H9 (cell line): Measurements from ENCODE around the gene AMELX. TPM values are rescaled to one million over a fixed set of nuclear protein-coding genes. Genes with fewer than 3 reads are reported as not detected.

Source experiments
- DNase-seq: peaks from one replicate; pipeline ENCODE4 v3.0.0-alpha.2; 2017
- H2AFZ ChIP-seq: one replicate; pipeline ENCODE4 v1.6.1; 2013; ENCODE audit warnings: mild to moderate bottlenecking, low read length, control low read depth, moderate library complexity
- H2AK5ac ChIP-seq: 2 replicates; pipeline ENCODE4 v1.6.1; 2013; ENCODE audit warnings: low read length, control low read depth, mixed read lengths; ENCODE audit not compliant: insufficient read length
- H2BK120ac ChIP-seq: one replicate; pipeline ENCODE4 v1.6.1; 2013; ENCODE audit warnings: low read depth, mild to moderate bottlenecking, low read length, control low read depth, inconsistent platforms; ENCODE audit not compliant: poor library complexity, severe bottlenecking
- H2BK12ac ChIP-seq: 2 replicates; pipeline ENCODE4 v1.6.1; 2013; ENCODE audit warnings: low read length, control low read depth, mixed read lengths, low read depth; ENCODE audit not compliant: insufficient read length
- H2BK15ac ChIP-seq: 2 replicates; pipeline ENCODE4 v1.6.1; 2013; ENCODE audit warnings: low read depth, low read length, control low read depth
- H2BK20ac ChIP-seq: one replicate; pipeline ENCODE4 v1.6.1; 2013; ENCODE audit warnings: low read depth, mild to moderate bottlenecking, low read length, control low read depth, inconsistent platforms; ENCODE audit not compliant: poor library complexity, severe bottlenecking
- H2BK5ac ChIP-seq: 2 replicates; pipeline ENCODE4 v1.6.1; 2013; ENCODE audit warnings: low read length, control low read depth, mixed read lengths; ENCODE audit not compliant: insufficient read length
- H3K14ac ChIP-seq: 2 replicates; pipeline ENCODE4 v1.6.1; 2013; ENCODE audit warnings: low read length, control low read depth; ENCODE audit not compliant: insufficient read depth
- H3K18ac ChIP-seq: 2 replicates; pipeline ENCODE4 v1.6.1; 2013; ENCODE audit warnings: low read depth, mild to moderate bottlenecking, mixed read lengths, low read length, control low read depth; ENCODE audit not compliant: insufficient read length
- H3K23ac ChIP-seq: 2 replicates; pipeline ENCODE4 v1.6.1; 2013; ENCODE audit warnings: low read length, control low read depth, mixed read lengths, low read depth; ENCODE audit not compliant: insufficient read length
- H3K23me2 ChIP-seq: 2 replicates; pipeline ENCODE4 v1.6.1; 2013; ENCODE audit warnings: low read depth, mild to moderate bottlenecking, mixed read lengths, low read length, control low read depth; ENCODE audit not compliant: insufficient read length, poor library complexity, severe bottlenecking
- H3K27ac ChIP-seq: 2 replicates; pipeline ENCODE4 v1.5.1; 2013; ENCODE audit warnings: low read length, control low read depth, mixed read lengths, low read depth; ENCODE audit not compliant: insufficient read length
- H3K27me3 ChIP-seq: 2 replicates; pipeline ENCODE4 v1.6.1; 2013; ENCODE audit warnings: low read length, control low read depth, inconsistent platforms; ENCODE audit not compliant: insufficient read depth
- H3K4ac ChIP-seq: 2 replicates; pipeline ENCODE4 v1.6.1; 2013; ENCODE audit warnings: low read depth, mild to moderate bottlenecking, control low read depth, inconsistent platforms, low read length, moderate library complexity
- H3K4me1 ChIP-seq: 2 replicates; pipeline ENCODE4 v1.6.1; 2013; ENCODE audit warnings: low read length, control low read depth, inconsistent platforms; ENCODE audit not compliant: insufficient read depth
- H3K4me2 ChIP-seq: 2 replicates; pipeline ENCODE4 v1.6.1; 2013; ENCODE audit warnings: low read length, control low read depth, mixed read lengths; ENCODE audit not compliant: insufficient read length, insufficient read depth
- H3K56ac ChIP-seq: 2 replicates; pipeline ENCODE4 v1.6.1; 2013; ENCODE audit warnings: low read depth, mild to moderate bottlenecking, mixed read lengths, low read length, control low read depth; ENCODE audit not compliant: insufficient read length
- H3K79me1 ChIP-seq: 2 replicates; pipeline ENCODE4 v1.6.1; 2013; ENCODE audit warnings: low read depth, mild to moderate bottlenecking, moderate library complexity, low read length, control low read depth, inconsistent platforms; ENCODE audit not compliant: insufficient read depth, poor library complexity, severe bottlenecking
- H3K79me2 ChIP-seq: 2 replicates; pipeline ENCODE4 v1.6.1; 2013; ENCODE audit warnings: low read length, control low read depth, inconsistent platforms; ENCODE audit not compliant: insufficient read depth
- H3K9ac ChIP-seq: 2 replicates; pipeline ENCODE4 v1.6.1; 2013; ENCODE audit warnings: low read length, control low read depth, mixed read lengths; ENCODE audit not compliant: insufficient read length; ENCODE audit errors: extremely low read depth
- H3K9me3 ChIP-seq: one replicate; pipeline ENCODE4 v1.6.1; 2013; ENCODE audit warnings: low read depth, low read length, inconsistent platforms; ENCODE audit not compliant: control insufficient read depth
- H3T11ph ChIP-seq: one replicate; pipeline ENCODE4 v1.6.1; 2013; ENCODE audit warnings: mild to moderate bottlenecking, low read length, control low read depth, inconsistent platforms
- H4K20me1 ChIP-seq: one replicate; pipeline ENCODE4 v1.6.1; 2013; ENCODE audit not compliant: control insufficient read depth, insufficient read length, insufficient read depth
- H4K5ac ChIP-seq: 2 replicates; pipeline ENCODE4 v1.6.1; 2013; ENCODE audit warnings: low read depth, mild to moderate bottlenecking, mixed read lengths, low read length, control low read depth; ENCODE audit not compliant: insufficient read length
- H4K8ac ChIP-seq: replicated peaks from 2 replicates; pipeline ENCODE4 v1.6.1; 2013; ENCODE audit warnings: low read length, control low read depth, mixed read lengths, low read depth; ENCODE audit not compliant: insufficient read length
- H4K91ac ChIP-seq: 2 replicates; pipeline ENCODE4 v1.6.1; 2013; ENCODE audit warnings: low read depth, mild to moderate bottlenecking, moderate library complexity, mixed read lengths, low read length, control low read depth; ENCODE audit not compliant: insufficient read length
- H3K27ac Mint-ChIP-seq, 3 experiments: 2 replicates in 2 of 3; 3 replicates in 1 of 3; pipeline ENCODE4 v1.8.0; 2020 to 2021; ENCODE audit warnings: mixed read lengths in 3 of 3, mild to moderate bottlenecking in 1 of 3, moderate library complexity in 1 of 3
- H3K27me3 Mint-ChIP-seq: 2 replicates; pipeline ENCODE4 v1.8.0; 2021; ENCODE audit warnings: low read depth, mild to moderate bottlenecking, moderate library complexity, mixed read lengths
- H3K36me3 Mint-ChIP-seq, 3 experiments: 2 replicates in 2 of 3; 3 replicates in 1 of 3; pipeline ENCODE4 v1.8.0; 2020 to 2021; ENCODE audit warnings: low read depth in 3 of 3, mixed read lengths in 3 of 3; ENCODE audit not compliant: insufficient read depth in 1 of 3
- H3K4me1 Mint-ChIP-seq, 2 experiments: 2 replicates each; pipeline ENCODE4 v1.8.0; 2020; ENCODE audit warnings: mixed read lengths in 2 of 2
- H3K4me3 Mint-ChIP-seq, 2 experiments: 2 replicates in 1 of 2; 3 replicates in 1 of 2; pipeline ENCODE4 v1.8.0; 2020 to 2021; ENCODE audit warnings: mild to moderate bottlenecking in 2 of 2, mixed read lengths in 2 of 2, moderate library complexity in 1 of 2
- H3K9me3 Mint-ChIP-seq, 2 experiments: 2 replicates in 1 of 2; 3 replicates in 1 of 2; pipeline ENCODE4 v1.8.0; 2020; ENCODE audit warnings: mild to moderate bottlenecking in 2 of 2, mixed read lengths in 2 of 2, moderate library complexity in 1 of 2
- CTCF ChIP-seq: fragments of 200-600 bp; sonication (generic); conservative IDR thresholded peaks from 3 replicates; pipeline ENCODE4 v1.8.0; 2021; ENCODE audit warnings: antibody characterized with exemption, mild to moderate bottlenecking
- WGBS: extraction: QIAGEN DNeasy Blood & Tissue Kit; methylation state at CpG from one replicate; pipeline ENCODE4 v1.1.7; 2013; ENCODE audit warnings: missing lambda C conversion rate, low lambda C conversion rate, mixed read lengths; ENCODE audit not compliant: insufficient read length; ENCODE audit errors: extremely low coverage; 5-methylcytosine and 5-hydroxymethylcytosine counted together
- total RNA-seq: library from RNA; stranded (reverse); gene quantifications from 2 replicates; pipeline ENCODE4 v1.2.1, GENCODE V29; 2021

AMELX gene
- total RNA-seq, 1 experiment from 2014 or later: not detected

GRCh38 chrX:11287505-11287904, 5.7 kb upstream of the AMELX start:
- no peak for DNase-seq
- Histone ChIP-seq H2BK5ac (no peak overlapping the region), H3K56ac (no peak overlapping the region), H2AK5ac (no peak overlapping the region), H3K4me2 (no peak overlapping the region), H2BK15ac (no peak overlapping the region), H2BK12ac (no peak overlapping the region), H2BK20ac (no peak overlapping the region), H3K23me2 (no peaks in the 10 kb centered on the region), H4K91ac (no peak overlapping the region), H3K23ac (no peak overlapping the region), H4K20me1 (no peaks in the 10 kb centered on the region), H3K9ac (no peak overlapping the region), H3K14ac (no peak overlapping the region), H3K27ac (no peak overlapping the region), H3K4ac (no peak overlapping the region), H3T11ph (no peak overlapping the region), H3K4me1 (no peaks in the 10 kb centered on the region), H4K8ac (no peak overlapping the region), H3K27me3 (no peaks in the 10 kb centered on the region), H4K5ac (no peak overlapping the region), H3K18ac (no peak overlapping the region), H2BK120ac (no peak overlapping the region), H2AFZ (no peak overlapping the region), H3K9me3 (no peaks in the 10 kb centered on the region), H3K79me2 (no peaks in the 10 kb centered on the region), H3K79me1 (no peaks in the 10 kb centered on the region)
- no peak for TF ChIP-seq CTCF
- Mint-ChIP-seq H3K36me3 (peaks cover 0 to 2% (median 0%) of the 10 kb centered on the region in 3 experiments; a peak in 3 of 7 replicates), H3K4me1 (no peaks in the 10 kb centered on the region), H3K27ac (no peak overlapping the region), H3K9me3 (peaks cover 59 to 64% of the 10 kb centered on the region in 2 experiments), H3K4me3 (no peak overlapping the region), H3K27me3 (no peaks in the 10 kb centered on the region; the same call in none of the 2 replicates)
- WGBS: no CpG with 5 or more reads among the region's 1 CpG
